Neuronal stem cell (in vitro differentiated cells): ENCODE measurements around the gene INPP5B. TPM values are rescaled to one million over a fixed set of nuclear protein-coding genes. Genes with fewer than 3 reads are reported as not detected.

Source experiments
- DNase-seq: peaks from one replicate; pipeline ENCODE4 v3.0.0-alpha.2; 2013; ENCODE audit warnings: low spot score
- H2AFZ ChIP-seq: one replicate; pipeline ENCODE4 v1.6.1; 2013; ENCODE audit warnings: mild to moderate bottlenecking, low read length, inconsistent platforms
- H2AK5ac ChIP-seq: 2 replicates; pipeline ENCODE4 v1.6.1; 2013; ENCODE audit warnings: low read depth, mild to moderate bottlenecking, inconsistent platforms, low read length, moderate library complexity, mixed read lengths
- H2BK120ac ChIP-seq: 2 replicates; pipeline ENCODE4 v1.6.1; 2013; ENCODE audit warnings: low read depth, mild to moderate bottlenecking, inconsistent platforms, low read length, moderate library complexity, mixed read lengths
- H2BK12ac ChIP-seq: one replicate; pipeline ENCODE4 v1.6.1; 2013; ENCODE audit warnings: low read length, inconsistent platforms
- H2BK15ac ChIP-seq: 2 replicates; pipeline ENCODE4 v1.6.1; 2013; ENCODE audit warnings: mild to moderate bottlenecking, low read length, inconsistent platforms, mixed read lengths
- H2BK5ac ChIP-seq: one replicate; pipeline ENCODE4 v1.6.1; 2013; ENCODE audit warnings: inconsistent platforms, mild to moderate bottlenecking, low read length, moderate library complexity
- H3K14ac ChIP-seq: one replicate; pipeline ENCODE4 v1.6.1; 2013; ENCODE audit warnings: low read length, inconsistent platforms
- H3K18ac ChIP-seq: 2 replicates; pipeline ENCODE4 v1.6.1; 2013; ENCODE audit warnings: low read length, inconsistent platforms
- H3K23ac ChIP-seq: 2 replicates; pipeline ENCODE4 v1.6.1; 2013; ENCODE audit warnings: low read depth, mild to moderate bottlenecking, mixed read lengths, low read length, inconsistent platforms; ENCODE audit not compliant: poor library complexity
- H3K27ac ChIP-seq: replicated peaks from 3 replicates; pipeline ENCODE4 v1.5.1; 2013; ENCODE audit warnings: low read length, inconsistent platforms
- H3K27me3 ChIP-seq, 3 experiments: 2 replicates each; pipeline ENCODE4 v1.6.1; 2013; ENCODE audit warnings: low read length in 3 of 3, mild to moderate bottlenecking in 2 of 3, inconsistent platforms in 1 of 3, low read depth in 1 of 3, mixed read lengths in 1 of 3, moderate library complexity in 1 of 3; ENCODE audit not compliant: control insufficient read depth in 3 of 3, insufficient read depth in 3 of 3
- H3K36me3 ChIP-seq, 2 donors: replicated peaks in 1 of 2; 2 replicates each; pipeline ENCODE4 v1.6.1; 2013; ENCODE audit warnings: low read length in 2 of 2; ENCODE audit not compliant: control insufficient read depth in 2 of 2, insufficient read depth in 2 of 2
- H3K4ac ChIP-seq: 2 replicates; pipeline ENCODE4 v1.6.1; 2013; ENCODE audit warnings: inconsistent platforms, mild to moderate bottlenecking, low read length, moderate library complexity
- H3K4me1 ChIP-seq, 2 donors: 1 replicate in 1 of 2; 2 replicates in 1 of 2; pipeline ENCODE4 v1.6.1; 2013; ENCODE audit warnings: low read length in 2 of 2, low read depth in 1 of 2; ENCODE audit not compliant: control insufficient read depth in 2 of 2, insufficient read depth in 1 of 2
- H3K4me2 ChIP-seq: one replicate; pipeline ENCODE4 v1.6.1; 2013; ENCODE audit warnings: mild to moderate bottlenecking, low read length, inconsistent platforms; ENCODE audit not compliant: insufficient read depth, poor library complexity, severe bottlenecking
- H3K4me3 ChIP-seq, 2 donors: 2 replicates each; pipeline ENCODE4 v1.5.1; 2013; ENCODE audit warnings: low read length in 2 of 2, mild to moderate bottlenecking in 2 of 2, inconsistent platforms in 1 of 2, moderate library complexity in 1 of 2
- H3K79me1 ChIP-seq: one replicate; pipeline ENCODE4 v1.6.1; 2013; ENCODE audit warnings: low read depth, mild to moderate bottlenecking, inconsistent platforms, low read length, moderate library complexity
- H3K9ac ChIP-seq: one replicate; pipeline ENCODE4 v1.6.1; 2013; ENCODE audit warnings: mild to moderate bottlenecking, low read depth, low read length, inconsistent platforms; ENCODE audit not compliant: poor library complexity
- H3K9me3 ChIP-seq, 2 donors: replicated peaks in 1 of 2; 2 replicates each; pipeline versions ENCODE3 to v1.6.1; 2013; ENCODE audit warnings: low read length in 2 of 2, mild to moderate bottlenecking in 2 of 2, inconsistent platforms in 1 of 2, low read depth in 1 of 2, mixed read lengths in 1 of 2, moderate library complexity in 1 of 2; ENCODE audit not compliant: control insufficient read depth in 2 of 2, insufficient read depth in 1 of 2
- H4K8ac ChIP-seq: one replicate; pipeline ENCODE4 v1.6.1; 2013; ENCODE audit warnings: low read depth, mild to moderate bottlenecking, inconsistent platforms, low read length, moderate library complexity
- H4K91ac ChIP-seq: one replicate; pipeline ENCODE4 v1.6.1; 2013; ENCODE audit warnings: low read length, low read depth, mild to moderate bottlenecking, inconsistent platforms; ENCODE audit not compliant: poor library complexity
- WGBS, 2 donors: extraction: QIAGEN DNeasy Blood & Tissue Kit; methylation state at CpG; one replicate each; pipeline ENCODE4 v1.1.7; 2013; ENCODE audit warnings: missing lambda C conversion rate in 2 of 2, mixed read lengths in 1 of 2; ENCODE audit not compliant: insufficient read length in 2 of 2, insufficient replicate concordance in 1 of 2; ENCODE audit errors: extremely low coverage in 2 of 2; 5-methylcytosine and 5-hydroxymethylcytosine counted together
- polyA plus RNA-seq, 2 experiments: library from polyadenylated mRNA; stranded (reverse); fragments of 200-250 nt; gene quantifications; one replicate each; pipeline ENCODE4 v1.2.3, GENCODE V29; 2013

INPP5B gene
- 9.2 TPM for polyA plus RNA-seq (2013, experiment 1 of 2)
- 9.3 TPM for polyA plus RNA-seq (2013, experiment 2 of 2)

DNA sequence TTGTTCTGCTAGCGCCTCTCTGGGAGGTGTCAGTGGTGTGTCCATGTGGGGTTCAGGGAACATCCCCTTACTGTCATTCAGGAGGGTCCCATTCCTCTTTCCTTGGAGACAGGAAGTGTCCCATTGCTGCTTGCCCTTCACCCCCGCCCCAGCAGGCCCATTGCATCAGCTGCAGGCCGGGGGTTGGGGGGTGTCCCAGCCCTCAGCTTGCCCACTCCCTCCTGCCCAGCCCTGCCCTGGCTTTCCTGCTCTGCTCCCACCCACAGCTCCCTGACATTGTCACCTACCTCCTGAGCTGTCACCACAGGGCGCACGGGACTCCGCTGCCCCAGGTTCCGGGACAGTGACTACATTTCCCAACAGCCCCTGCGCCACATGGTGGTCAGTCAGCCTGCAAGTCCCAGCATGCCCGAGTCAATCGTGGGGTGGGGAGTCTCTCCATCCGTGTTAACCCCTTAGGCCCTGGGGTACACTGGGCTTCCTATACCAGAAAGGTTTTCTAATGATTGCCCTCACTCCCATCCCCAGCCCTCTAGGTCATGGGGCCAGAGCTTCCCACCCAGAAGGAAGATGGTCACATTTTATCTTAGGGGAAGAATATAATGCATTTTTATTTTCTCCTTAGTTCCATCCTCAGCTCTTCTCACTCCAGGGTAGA is at the start of gene INPP5B:
Gene INPP5B, minus strand, starts transcription at position 351 of the 658 bp plus-strand sequence. CDS start 745 bp downstream, outside the sequence.
- H3K14ac ChIP-seq = no peak within 1 kb of the TSS
- WGBS, 2 donors = no CpG with 5 or more reads among the region's 11 CpGs

DNA sequence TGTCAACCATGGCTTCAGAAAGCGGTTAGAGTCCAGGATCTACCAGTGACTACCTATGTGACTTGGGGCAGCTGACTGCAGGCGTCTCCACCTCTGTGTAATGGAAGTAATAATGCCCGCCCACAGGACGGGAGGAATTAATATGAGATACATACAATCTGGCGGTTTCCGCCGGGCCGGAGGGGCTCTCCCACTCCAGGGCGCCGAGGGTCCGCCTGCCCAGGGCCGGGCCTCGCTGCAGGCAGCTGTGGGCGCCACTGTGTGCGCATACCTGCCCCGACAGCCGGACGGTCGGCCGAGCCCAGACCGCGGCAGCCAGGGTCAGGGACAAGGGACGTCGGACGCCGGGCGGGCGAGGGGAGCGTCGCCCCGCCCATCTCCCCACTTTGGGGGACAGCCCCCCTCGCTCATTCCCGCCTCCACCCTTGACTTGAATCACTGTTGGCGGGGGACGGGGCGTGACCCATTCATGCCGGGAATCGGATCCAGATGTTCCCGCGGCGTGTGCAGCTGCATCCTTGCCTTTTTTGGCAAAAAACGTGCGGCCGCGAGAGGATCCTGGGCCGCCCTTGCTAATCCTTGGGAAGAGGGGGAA is 49.0 kb upstream of the INPP5B start:
- Histone ChIP-seq H3K9ac (peak overlapping the region; percentile 82), H3K4ac (no peak overlapping the region), H3K4me2 (peak overlapping the region; percentile 68), H3K18ac (peak overlapping the region; percentile 95), H3K14ac (no peak overlapping the region), H2BK5ac (no peak overlapping the region), H2BK15ac (no peak overlapping the region), H2BK12ac (no peak overlapping the region), H2BK120ac (no peak overlapping the region), H4K91ac (no peak overlapping the region), H3K9me3 (no peaks in the 10 kb centered on the region), H3K27ac (no peak overlapping the region), H3K79me1 (no peaks in the 10 kb centered on the region), H3K23ac (peak overlapping the region; percentile 80), H2AK5ac (peak overlapping the region; percentile 64), H3K4me3 (peak overlapping the region in 1 of 2 donors; percentile 74), H3K27me3 (no peaks in the 10 kb centered on the region), H3K36me3 (peaks cover 20 to 33% of the 10 kb centered on the region in 2 donors), H3K4me1 (peaks cover 17 to 21% of the 10 kb centered on the region in 2 donors), H2AFZ (no peak overlapping the region), H4K8ac (no peak overlapping the region)
- DNase-seq = peak; percentile 61
- WGBS, 2 donors = no CpG with 5 or more reads among the region's 46 CpGs

More for the DNA sequence above, at the start of gene INPP5B:
- H3K18ac ChIP-seq = peak within 1 kb of the TSS; percentile 36
- DNase-seq = peak; percentile 64
- H2BK12ac ChIP-seq = no peak within 1 kb of the TSS
- H3K27ac ChIP-seq = no peak within 1 kb of the TSS
- H3K79me1 ChIP-seq = no peaks in the 10 kb centered on the region
- H3K4ac ChIP-seq = no peak within 1 kb of the TSS
- no peaks in the 10 kb centered on the region for H3K27me3 ChIP-seq
- peak within 1 kb of the TSS; percentile 82 to 88 for H3K4me3 ChIP-seq
- H4K91ac ChIP-seq = no peak within 1 kb of the TSS
- peak within 1 kb of the TSS; percentile 47 for H2AK5ac ChIP-seq
- H2BK120ac ChIP-seq = no peak within 1 kb of the TSS
- H4K8ac ChIP-seq = no peak within 1 kb of the TSS
- peaks cover 11 to 12% of the 10 kb centered on the region in 2 donors for H3K4me1 ChIP-seq
- H2BK5ac ChIP-seq = peak within 1 kb of the TSS; percentile 29
- H3K9ac ChIP-seq = peak within 1 kb of the TSS; percentile 87
- peaks cover 0 to 3% of the 10 kb centered on the region in 2 donors for H3K36me3 ChIP-seq
- peak within 1 kb of the TSS; percentile 20 for H2BK15ac ChIP-seq
- H3K4me2 ChIP-seq = peak within 1 kb of the TSS; percentile 92
- H2AFZ ChIP-seq = peak within 1 kb of the TSS; percentile 95
- H3K9me3 ChIP-seq = no peaks in the 10 kb centered on the region
- peak within 1 kb of the TSS; percentile 23 for H3K23ac ChIP-seq

GRCh38 chr1:37994886-37995566 is 48.2 kb upstream of the INPP5B start:
- no CpG with 5 or more reads among the region's 11 CpGs for WGBS, 2 donors

More at GRCh38 chr1:37994886-37995566, 48.2 kb upstream of the INPP5B start:
- Histone ChIP-seq H2AFZ (no peak overlapping the region), H3K4ac (no peak overlapping the region), H3K4me3 (no peak overlapping the region), H3K79me1 (no peaks in the 10 kb centered on the region), H3K4me2 (no peak overlapping the region), H2BK120ac (no peak overlapping the region), H2BK12ac (no peak overlapping the region), H3K14ac (no peak overlapping the region), H3K23ac (no peak overlapping the region), H4K8ac (no peak overlapping the region), H3K18ac (no peak overlapping the region), H2BK15ac (no peak overlapping the region), H3K4me1 (peaks cover 10 to 15% of the 10 kb centered on the region in 2 donors), H3K27ac (no peak overlapping the region), H3K36me3 (peaks cover 20 to 33% of the 10 kb centered on the region in 2 donors), H2BK5ac (no peak overlapping the region), H2AK5ac (no peak overlapping the region), H3K27me3 (no peaks in the 10 kb centered on the region), H4K91ac (no peak overlapping the region), H3K9ac (no peak overlapping the region), H3K9me3 (no peaks in the 10 kb centered on the region)
- no peak for DNase-seq
